HG02759 (cell line): Measurements from ENCODE around the gene TCEAL3.
A peak's percentile ranks its signal among the peaks of the same experiment; 100 is the strongest.
"Not testable (repeated sequence)": the region's sequence is repeated elsewhere in the genome, so short reads cannot be mapped to it uniquely, and the experiment has no call there.

Experiments
- ATAC-seq: cut with Tn5 transposase; IDR thresholded peaks from one replicate; pipeline ENCODE4 v1.9.1; 2021; ENCODE audit warnings: mild to moderate bottlenecking, moderate library complexity; ENCODE audit not compliant: unreplicated experiment

Gene TCEAL3

GRCh38 chrX:103607364-103608305 lies at the start of gene TCEAL3:
Gene TCEAL3 (plus strand): TSS chrX:103607963. CDS start chrX:103609065, 1,102 bp downstream.
- peak; percentile 90 for ATAC-seq

GRCh38 chrX:103560256-103560655 lies 47.5 kb upstream of the TCEAL3 start:
- ATAC-seq: no peak

GRCh38 chrX:103562801-103563200 lies 45.0 kb upstream of the TCEAL3 start:
- no peak for ATAC-seq

GRCh38 chrX:103565197-103565596 lies 42.6 kb upstream of the TCEAL3 start:
- ATAC-seq: peak; percentile 86

GRCh38 chrX:103565752-103566151 lies 42.0 kb upstream of the TCEAL3 start:
- ATAC-seq: peak; percentile 47

- no peak for ATAC-seq
These were observed 36.6 kb upstream of the TCEAL3 start for GRCh38 chrX:103571121-103571520.

GRCh38 chrX:103571726-103572125 lies 36.0 kb upstream of the TCEAL3 start:
- no peak for ATAC-seq

- ATAC-seq: no peak
These were observed 34.6 kb upstream of the TCEAL3 start for GRCh38 chrX:103573202-103573601.

GRCh38 chrX:103584596-103584995 lies 23.2 kb upstream of the TCEAL3 start:
- no peak for ATAC-seq

- peak; percentile 90 for ATAC-seq
These were observed 22.1 kb upstream of the TCEAL3 start, which contains the start of gene TCEAL4 for GRCh38 chrX:103585411-103586313. Gene TCEAL4 (plus strand): TSS chrX:103585515. CDS start chrX:103586676, 1,161 bp downstream.

- ATAC-seq: peak; percentile 46
These were observed 21.5 kb upstream of the TCEAL3 start for GRCh38 chrX:103586314-103586646.

GRCh38 chrX:103586659-103587058 lies 21.1 kb upstream of the TCEAL3 start:
- no peak for ATAC-seq

GRCh38 chrX:103592295-103592694 lies 15.5 kb upstream of the TCEAL3 start:
- ATAC-seq: not testable (repeated sequence)

GRCh38 chrX:103595202-103595601 lies 12.6 kb upstream of the TCEAL3 start:
- ATAC-seq: not testable (repeated sequence)

GRCh38 chrX:103608306-103608963 lies 672 bp downstream of the TCEAL3 start:
- ATAC-seq: peak; percentile 1

- ATAC-seq: no peak
These were observed 2.5 kb downstream of the TCEAL3 start for GRCh38 chrX:103610282-103610681.

GRCh38 chrX:103613362-103613890 lies 5.7 kb downstream of the TCEAL3 start:
- no peak for ATAC-seq

- ATAC-seq: no peak
These were observed 7.2 kb downstream of the TCEAL3 start for GRCh38 chrX:103614999-103615398.

- no peak for ATAC-seq
These were observed 8.1 kb downstream of the TCEAL3 start for GRCh38 chrX:103615781-103616371.

- no peak for ATAC-seq
These were observed 9.0 kb downstream of the TCEAL3 start for GRCh38 chrX:103616676-103617186.
